ENCODE data around the gene OST4.

OST4 gene

GRCh38 chr2:27065128-27065527 lies 6.3 kb downstream of the OST4 start:
- H3K36me3 ChIP-seq (ENCODE audit: control insufficient read depth, insufficient read depth, low read length): peaks cover 90% of the 10 kb centered on the region
- H3K27ac ChIP-seq (ENCODE audit: low read depth, low read length, severe bottlenecking): no peak overlapping the region
- whole genome bisulfite sequencing, 2 experiments (ENCODE audit: insufficient coverage in 2 of 2): 100% methylated on average over 1 of the region's 3 CpGs
- H3K4me1 ChIP-seq (ENCODE audit: control insufficient read depth, insufficient read depth, low read length, poor library complexity, severe bottlenecking): peaks cover 9% of the 10 kb centered on the region
- no peak overlapping the region for H3K4me3 ChIP-seq (ENCODE audit: extremely low read depth, insufficient read depth, low read length, poor library complexity, severe bottlenecking)
- H3K9me3 ChIP-seq (ENCODE audit: control insufficient read depth, low read length): no peaks in the 10 kb centered on the region

GRCh38 chr2:27060323-27060722 lies 11.1 kb downstream of the OST4 start:
- H3K27ac ChIP-seq (ENCODE audit: low read depth, low read length, severe bottlenecking): no peak overlapping the region
- H3K4me3 ChIP-seq (ENCODE audit: extremely low read depth, insufficient read depth, low read length, poor library complexity, severe bottlenecking): no peak overlapping the region
- peaks cover 86% of the 10 kb centered on the region for H3K36me3 ChIP-seq (ENCODE audit: control insufficient read depth, insufficient read depth, low read length)
- no peaks in the 10 kb centered on the region for H3K4me1 ChIP-seq (ENCODE audit: control insufficient read depth, insufficient read depth, low read length, poor library complexity, severe bottlenecking)
- no peaks in the 10 kb centered on the region for H3K9me3 ChIP-seq (ENCODE audit: control insufficient read depth, low read length)
- WGBS, 2 experiments (ENCODE audit: insufficient coverage in 2 of 2): 80 to 91% methylated on average over 2 to 3 of the region's 3 CpGs

GRCh38 chr2:27059141-27059820 lies 12.2 kb downstream of the OST4 start:
- Histone ChIP-seq H3K4me1 (ENCODE audit: control insufficient read depth, insufficient read depth, low read length, poor library complexity, severe bottlenecking) (no peaks in the 10 kb centered on the region), H3K4me3 (ENCODE audit: extremely low read depth, insufficient read depth, low read length, poor library complexity, severe bottlenecking) (no peak overlapping the region), H3K27ac (ENCODE audit: low read depth, low read length, severe bottlenecking) (no peak overlapping the region), H3K9me3 (ENCODE audit: control insufficient read depth, low read length) (no peaks in the 10 kb centered on the region), H3K36me3 (ENCODE audit: control insufficient read depth, insufficient read depth, low read length) (peaks cover 88% of the 10 kb centered on the region)
- WGBS, 2 experiments (ENCODE audit: insufficient coverage in 2 of 2): 93 to 99% methylated on average over 12 to 13 of the region's 15 CpGs

- H3K4me1 ChIP-seq (ENCODE audit: control insufficient read depth, insufficient read depth, low read length, poor library complexity, severe bottlenecking): no peaks in the 10 kb centered on the region
- 94 to 97% methylated on average over 10 of the region's 10 CpGs for WGBS, 2 experiments (ENCODE audit: insufficient coverage in 2 of 2)
- no peak overlapping the region for H3K27ac ChIP-seq (ENCODE audit: low read depth, low read length, severe bottlenecking)
- no peaks in the 10 kb centered on the region for H3K9me3 ChIP-seq (ENCODE audit: control insufficient read depth, low read length)
- no peak overlapping the region for H3K4me3 ChIP-seq (ENCODE audit: extremely low read depth, insufficient read depth, low read length, poor library complexity, severe bottlenecking)
- H3K36me3 ChIP-seq (ENCODE audit: control insufficient read depth, insufficient read depth, low read length): peaks cover 92% of the 10 kb centered on the region
Observed at GRCh38 chr2:27058210-27058609, 13.2 kb downstream of the OST4 start.

- H3K4me3 ChIP-seq (ENCODE audit: extremely low read depth, insufficient read depth, low read length, poor library complexity, severe bottlenecking): no peak overlapping the region
- H3K36me3 ChIP-seq (ENCODE audit: control insufficient read depth, insufficient read depth, low read length): peaks cover 83% of the 10 kb centered on the region
- peaks cover 7% of the 10 kb centered on the region for H3K4me1 ChIP-seq (ENCODE audit: control insufficient read depth, insufficient read depth, low read length, poor library complexity, severe bottlenecking)
- H3K27ac ChIP-seq (ENCODE audit: low read depth, low read length, severe bottlenecking): no peak overlapping the region
- no peaks in the 10 kb centered on the region for H3K9me3 ChIP-seq (ENCODE audit: control insufficient read depth, low read length)
- WGBS, 2 experiments (ENCODE audit: insufficient coverage in 2 of 2): 94 to 100% methylated on average over 2 to 4 of the region's 6 CpGs
Observed at GRCh38 chr2:27057184-27057583, 14.3 kb downstream of the OST4 start.

GRCh38 chr2:27054721-27055120 lies 16.7 kb downstream of the OST4 start:
- Histone ChIP-seq H3K36me3 (ENCODE audit: control insufficient read depth, insufficient read depth, low read length) (peaks cover 64% of the 10 kb centered on the region), H3K4me1 (ENCODE audit: control insufficient read depth, insufficient read depth, low read length, poor library complexity, severe bottlenecking) (peaks cover 8% of the 10 kb centered on the region), H3K27ac (ENCODE audit: low read depth, low read length, severe bottlenecking) (no peak overlapping the region), H3K9me3 (ENCODE audit: control insufficient read depth, low read length) (no peaks in the 10 kb centered on the region), H3K4me3 (ENCODE audit: extremely low read depth, insufficient read depth, low read length, poor library complexity, severe bottlenecking) (no peak overlapping the region)
- 94% methylated on average over 8 to 11 of the region's 11 CpGs for WGBS, 2 experiments (ENCODE audit: insufficient coverage in 2 of 2)

GRCh38 chr2:27053776-27054175 lies 17.7 kb downstream of the OST4 start:
- Histone ChIP-seq H3K4me1 (ENCODE audit: control insufficient read depth, insufficient read depth, low read length, poor library complexity, severe bottlenecking) (peaks cover 16% of the 10 kb centered on the region), H3K4me3 (ENCODE audit: extremely low read depth, insufficient read depth, low read length, poor library complexity, severe bottlenecking) (no peak overlapping the region), H3K36me3 (ENCODE audit: control insufficient read depth, insufficient read depth, low read length) (peaks cover 55% of the 10 kb centered on the region), H3K9me3 (ENCODE audit: control insufficient read depth, low read length) (no peaks in the 10 kb centered on the region), H3K27ac (ENCODE audit: low read depth, low read length, severe bottlenecking) (no peak overlapping the region)
- WGBS, 2 experiments (ENCODE audit: insufficient coverage in 2 of 2): 81 to 83% methylated on average over 6 to 8 of the region's 8 CpGs

GRCh38 chr2:27053321-27053720 lies 18.1 kb downstream of the OST4 start:
- Histone ChIP-seq H3K36me3 (ENCODE audit: control insufficient read depth, insufficient read depth, low read length) (peaks cover 50% of the 10 kb centered on the region), H3K4me3 (ENCODE audit: extremely low read depth, insufficient read depth, low read length, poor library complexity, severe bottlenecking) (no peak overlapping the region), H3K27ac (ENCODE audit: low read depth, low read length, severe bottlenecking) (no peak overlapping the region), H3K9me3 (ENCODE audit: control insufficient read depth, low read length) (no peaks in the 10 kb centered on the region), H3K4me1 (ENCODE audit: control insufficient read depth, insufficient read depth, low read length, poor library complexity, severe bottlenecking) (peaks cover 16% of the 10 kb centered on the region)
- 89 to 100% methylated on average over 8 to 11 of the region's 11 CpGs for WGBS, 2 experiments (ENCODE audit: insufficient coverage in 2 of 2)

GRCh38 chr2:27051902-27052645 lies 19.4 kb downstream of the OST4 start:
- Histone ChIP-seq H3K36me3 (ENCODE audit: control insufficient read depth, insufficient read depth, low read length) (peaks cover 39% of the 10 kb centered on the region), H3K27ac (ENCODE audit: low read depth, low read length, severe bottlenecking) (peak overlapping the region; percentile 88), H3K4me3 (ENCODE audit: extremely low read depth, insufficient read depth, low read length, poor library complexity, severe bottlenecking) (peak overlapping the region; percentile 87), H3K4me1 (ENCODE audit: control insufficient read depth, insufficient read depth, low read length, poor library complexity, severe bottlenecking) (peaks cover 16% of the 10 kb centered on the region), H3K9me3 (ENCODE audit: control insufficient read depth, low read length) (no peaks in the 10 kb centered on the region)
- WGBS, 2 experiments (ENCODE audit: insufficient coverage in 2 of 2): 0 to 5% methylated on average over 12 to 16 of the region's 24 CpGs

GRCh38 chr2:27050996-27051901 lies 20.2 kb downstream of the OST4 start, which contains the start of gene AGBL5:
TSS of gene AGBL5 (plus strand) at chr2:27051668. CDS start at chr2:27052959, 1,291 bp downstream.
- peak within 1 kb of the TSS; percentile 87 for H3K4me3 ChIP-seq (ENCODE audit: extremely low read depth, insufficient read depth, low read length, poor library complexity, severe bottlenecking)
- no peaks in the 10 kb centered on the region for H3K9me3 ChIP-seq (ENCODE audit: control insufficient read depth, low read length)
- H3K4me1 ChIP-seq (ENCODE audit: control insufficient read depth, insufficient read depth, low read length, poor library complexity, severe bottlenecking): peaks cover 16% of the 10 kb centered on the region
- peak within 1 kb of the TSS; percentile 88 for H3K27ac ChIP-seq (ENCODE audit: low read depth, low read length, severe bottlenecking)
- WGBS, 2 experiments (ENCODE audit: insufficient coverage in 2 of 2): 0% methylated on average over 52 to 55 of the region's 67 CpGs
- H3K36me3 ChIP-seq (ENCODE audit: control insufficient read depth, insufficient read depth, low read length): peaks cover 31% of the 10 kb centered on the region

Measured in mesodermal cell (in vitro differentiated cells).